MCF 10A (cell line): ENCODE data around the gene BMPR1B. TPM values are rescaled to one million over a fixed set of nuclear protein-coding genes. Genes with fewer than 3 reads are reported as not detected.

Experiments used
- BruUV-seq: library from RNA; stranded (reverse); fragments of 400-500 nt; replicated peaks from 2 replicates; lab custom pipeline; 2021; lab: Mats Ljungman, UMichigan
- CTCF ChIA-PET: fragments of 300-600 bp; sonication (Branson Sonifier 250); formaldehyde crosslinking; extraction: SDS; loops from one replicate; lab custom pipeline; 2021; ENCODE audit warnings: antibody characterized with exemption, inconsistent platforms; lab: Yijun Ruan, JAX
- POLR2A ChIA-PET: fragments of 300-600, 350-650 bp; sonication (Branson Sonifier 250); formaldehyde crosslinking; extraction: SDS; loops from one replicate; lab custom pipeline; 2020; ENCODE audit warnings: antibody characterized with exemption, inconsistent platforms; lab: Yijun Ruan, JAX
- DNase-seq: peaks from one replicate; pipeline ENCODE4 v3.0.0-alpha.2; 2018; ENCODE audit not compliant: unreplicated experiment
- H3K27ac Mint-ChIP-seq: one replicate; pipeline ENCODE4 v1.8.0; 2022; ENCODE audit warnings: mild to moderate bottlenecking, low read depth, mixed read lengths; ENCODE audit not compliant: unreplicated experiment
- H3K27me3 Mint-ChIP-seq: one replicate; pipeline ENCODE4 v1.8.0; 2022; ENCODE audit warnings: mixed read lengths; ENCODE audit not compliant: insufficient read depth, unreplicated experiment
- H3K36me3 Mint-ChIP-seq: one replicate; pipeline ENCODE4 v1.8.0; 2022; ENCODE audit warnings: mild to moderate bottlenecking, moderate library complexity, mixed read lengths; ENCODE audit not compliant: insufficient read depth, unreplicated experiment
- H3K4me1 Mint-ChIP-seq: one replicate; pipeline ENCODE4 v1.8.0; 2022; ENCODE audit warnings: mixed read lengths; ENCODE audit not compliant: insufficient read depth, unreplicated experiment
- H3K4me3 Mint-ChIP-seq: one replicate; pipeline ENCODE4 v1.8.0; 2022; ENCODE audit warnings: mild to moderate bottlenecking, moderate library complexity, mixed read lengths; ENCODE audit not compliant: unreplicated experiment
- H3K9me3 Mint-ChIP-seq: one replicate; pipeline ENCODE4 v1.8.0; 2022; ENCODE audit warnings: mixed read lengths; ENCODE audit not compliant: unreplicated experiment
- CTCF ChIP-seq: fragments of 200-600 bp; IDR thresholded peaks from one replicate; pipeline ENCODE4 v1.8.0; 2022; ENCODE audit warnings: antibody characterized with exemption, mild to moderate bottlenecking; ENCODE audit not compliant: unreplicated experiment
- intact Hi-C: fragments of 100-400 bp; cut with micrococcal nuclease; formaldehyde crosslinking; loops from 2 replicates; pipeline ENCODE4 v1.14.1; 2022
- total RNA-seq: library from RNA; stranded (reverse); gene quantifications from 2 replicates; pipeline ENCODE4 v1.2.3, GENCODE V29; 2022

The BMPR1B gene
- total RNA-seq, 1 experiment from 2014 or later = 18.8 TPM

GRCh38 chr4:94801016-94801415 is 43.3 kb downstream of the BMPR1B start:
- Mint-ChIP-seq H3K9me3 (no peaks in the 10 kb centered on the region), H3K36me3 (no peaks in the 10 kb centered on the region), H3K4me3 (no peak overlapping the region), H3K4me1 (no peaks in the 10 kb centered on the region), H3K27ac (no peak overlapping the region), H3K27me3 (no peaks in the 10 kb centered on the region)
- TF ChIP-seq CTCF = no peak
- POLR2A ChIA-PET = no interaction called here
- CTCF ChIA-PET = interaction anchor here (0.9 kb wide), 1 partner anchor 15 kb away, joined by 3 read pairs; no protein-coding TSS in a partner anchor
- intact Hi-C loops = no loop called here
- no peak for DNase-seq
- no TSS peak for BruUV-seq

GRCh38 chr4:94802091-94802490 is 44.3 kb downstream of the BMPR1B start:
- POLR2A ChIA-PET = interaction anchor here (0.6 kb wide), 1 partner anchor 27 kb away, joined by 3 read pairs; no protein-coding TSS in a partner anchor
- H3K36me3 Mint-ChIP-seq = no peaks in the 10 kb centered on the region
- intact Hi-C loops = no loop called here
- H3K4me1 Mint-ChIP-seq = no peaks in the 10 kb centered on the region
- H3K4me3 Mint-ChIP-seq = no peak overlapping the region
- no peak for DNase-seq
- CTCF ChIA-PET = no interaction called here
- BruUV-seq = no TSS peak
- no peaks in the 10 kb centered on the region for H3K27me3 Mint-ChIP-seq
- no peak for TF ChIP-seq CTCF
- no peak overlapping the region for H3K27ac Mint-ChIP-seq
- no peaks in the 10 kb centered on the region for H3K9me3 Mint-ChIP-seq

- Mint-ChIP-seq H3K27ac (no peak overlapping the region), H3K9me3 (no peaks in the 10 kb centered on the region), H3K27me3 (no peaks in the 10 kb centered on the region), H3K4me1 (no peaks in the 10 kb centered on the region), H3K4me3 (no peak overlapping the region), H3K36me3 (no peaks in the 10 kb centered on the region)
- POLR2A ChIA-PET = no interaction called here
- no peak for DNase-seq
- intact Hi-C loops = no loop called here
- CTCF ChIA-PET = no interaction called here
- TF ChIP-seq CTCF = no peak
- no TSS peak for BruUV-seq
Observed at GRCh38 chr4:94803181-94803580, 45.4 kb downstream of the BMPR1B start.

- no peak for TF ChIP-seq CTCF
- POLR2A ChIA-PET = interaction anchor here (0.7 kb wide), 1 partner anchor 8 kb away, joined by 3 read pairs; no protein-coding TSS in a partner anchor
- CTCF ChIA-PET = no interaction called here
- no peaks in the 10 kb centered on the region for H3K36me3 Mint-ChIP-seq
- H3K9me3 Mint-ChIP-seq = no peaks in the 10 kb centered on the region
- no peak for DNase-seq
- H3K27ac Mint-ChIP-seq = no peak overlapping the region
- no peaks in the 10 kb centered on the region for H3K4me1 Mint-ChIP-seq
- no peak overlapping the region for H3K4me3 Mint-ChIP-seq
- BruUV-seq = no TSS peak
- no peaks in the 10 kb centered on the region for H3K27me3 Mint-ChIP-seq
- intact Hi-C loops = no loop called here
Observed at GRCh38 chr4:94804650-94805049, 46.9 kb downstream of the BMPR1B start.
